T-helper 9 cell (primary cell): ENCODE data around the gene NRXN3.

Experiments
- DNase-seq: peaks from one replicate; pipeline ENCODE4 v3.0.0-alpha.2; 2020

The NRXN3 gene

DNA sequence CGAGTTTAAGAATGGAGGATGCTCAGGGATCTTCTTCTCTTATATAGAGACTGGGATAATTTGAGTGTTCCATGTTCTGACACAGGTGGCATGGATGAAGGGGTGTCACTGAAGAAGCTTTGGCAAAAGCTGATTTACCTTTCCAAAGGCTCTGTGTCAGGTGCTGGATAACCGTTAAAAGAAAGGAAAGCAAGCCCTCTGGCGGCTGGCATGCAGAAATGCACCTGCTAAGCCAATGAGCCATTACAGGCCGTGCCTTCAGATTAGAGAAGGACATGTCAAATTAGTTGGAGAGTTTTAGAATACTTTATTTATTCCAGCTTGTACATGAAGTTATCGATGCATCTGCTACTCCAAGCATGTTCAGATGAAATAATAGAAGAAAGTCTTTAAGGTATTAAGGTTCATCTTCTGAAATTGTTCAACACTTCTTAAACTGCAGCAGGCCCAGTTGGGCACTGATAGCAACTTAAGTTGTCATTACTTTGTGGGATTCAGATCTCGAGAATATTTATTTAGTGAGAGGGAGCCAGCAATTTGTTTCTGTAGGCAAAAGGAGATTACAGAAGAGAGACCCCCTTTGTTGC, 678.2 kb downstream of the NRXN3 start:
- DNase-seq = peak; percentile 1

GRCh38 chr14:78849952-78850351, 679.8 kb downstream of the NRXN3 start:
- no peak for DNase-seq

GRCh38 chr14:78851189-78851588, 681.0 kb downstream of the NRXN3 start:
- DNase-seq = no peak

DNA sequence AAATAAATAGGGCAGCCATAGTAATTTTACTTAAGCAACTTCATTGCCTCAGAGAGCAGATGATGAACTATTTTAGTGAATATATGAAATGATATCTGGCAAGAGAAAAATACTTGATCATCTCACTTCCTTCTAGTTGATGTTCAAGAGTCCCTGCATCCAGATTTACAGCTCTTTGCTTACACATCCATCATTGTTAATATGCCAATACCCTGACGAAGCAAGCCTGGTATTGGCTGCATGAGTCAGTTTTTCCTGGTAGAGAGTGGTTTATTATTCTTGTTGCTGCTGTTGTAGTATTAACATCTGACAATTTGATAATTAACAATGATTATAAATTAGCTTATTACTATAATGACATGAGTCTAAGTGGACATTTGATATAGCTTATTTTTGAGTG, 681.9 kb downstream of the NRXN3 start:
- DNase-seq = no peak

DNA sequence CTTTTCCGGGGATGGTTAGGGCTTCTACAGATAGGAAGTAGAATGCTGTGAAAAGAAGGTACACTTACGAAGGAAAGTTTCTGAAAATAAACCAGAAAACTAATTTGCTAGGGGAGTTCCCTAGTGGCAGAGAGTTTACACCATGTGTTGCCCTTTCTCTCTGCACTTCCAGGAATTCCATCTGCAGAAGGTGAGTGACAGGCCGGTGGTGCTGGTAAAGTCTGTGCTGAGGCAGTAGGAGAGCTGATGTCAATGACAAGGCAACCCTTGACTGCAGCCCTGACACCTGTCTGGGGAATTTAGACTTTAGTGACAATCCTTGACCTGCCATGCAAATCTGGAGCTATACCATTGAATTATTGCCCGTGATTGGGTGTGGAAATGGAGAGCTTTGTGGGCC, 687.8 kb downstream of the NRXN3 start:
- no peak for DNase-seq

GRCh38 chr14:78863143-78863542, 693.0 kb downstream of the NRXN3 start:
- DNase-seq = no peak

DNA sequence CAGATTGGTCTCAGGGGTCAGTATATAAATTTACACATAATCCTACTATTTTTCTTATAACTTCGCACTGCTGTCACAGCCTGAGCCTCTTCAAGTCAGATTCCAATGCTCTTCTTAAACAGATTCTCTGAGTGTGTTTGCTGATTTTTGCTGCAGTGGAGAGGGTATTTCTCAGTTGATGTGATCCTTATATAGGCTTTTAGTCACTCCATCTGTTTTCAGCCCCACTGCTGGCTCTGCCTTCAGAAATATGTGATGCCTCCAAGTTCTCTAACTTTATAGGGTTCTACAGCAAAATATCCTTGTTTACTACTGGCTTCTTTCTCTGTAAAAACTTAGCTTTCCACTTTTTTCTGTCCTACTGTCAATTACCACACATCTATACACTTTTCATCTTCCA, 702.7 kb downstream of the NRXN3 start:
- no peak for DNase-seq

DNA sequence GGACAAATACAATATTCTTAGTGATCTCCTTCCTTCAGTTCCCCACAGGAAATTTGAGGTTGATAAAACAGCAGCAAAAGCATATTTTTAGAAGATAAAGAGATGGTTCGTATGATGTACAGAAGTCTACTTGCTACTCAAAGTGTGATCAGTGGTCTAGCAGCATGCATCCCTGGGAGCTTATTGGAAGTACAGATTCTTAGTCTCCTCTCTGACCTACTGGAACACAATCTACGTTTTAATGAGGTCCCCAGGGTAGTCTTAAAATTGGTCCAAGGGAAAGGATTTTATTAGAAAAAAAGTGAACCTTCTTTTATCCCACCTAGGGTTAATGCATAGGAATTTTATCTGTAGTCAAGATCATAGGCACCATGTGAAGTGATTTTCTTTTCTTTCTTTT, 703.4 kb downstream of the NRXN3 start:
- DNase-seq = no peak

DNA sequence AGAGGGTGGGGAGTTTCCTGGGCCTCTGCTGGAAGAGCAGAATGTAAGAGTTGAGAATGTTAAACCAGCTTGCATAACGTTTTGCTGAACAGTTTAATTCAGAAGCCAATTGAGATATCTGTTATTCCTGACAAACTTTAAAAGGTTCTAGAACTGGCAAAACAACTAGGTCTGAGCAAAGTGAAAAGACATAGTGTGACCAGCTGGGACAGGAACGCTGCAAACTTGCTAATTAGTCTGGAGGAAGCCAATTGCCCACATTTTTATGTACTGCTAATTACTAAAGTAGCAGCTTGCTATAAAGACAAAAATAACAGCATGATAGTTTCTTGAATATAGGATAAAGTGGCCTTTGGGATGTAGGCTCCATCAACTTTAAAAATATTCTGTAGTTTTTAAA, 704.9 kb downstream of the NRXN3 start:
- no peak for DNase-seq

GRCh38 chr14:78885884-78886283, 715.7 kb downstream of the NRXN3 start:
- DNase-seq = no peak

DNA sequence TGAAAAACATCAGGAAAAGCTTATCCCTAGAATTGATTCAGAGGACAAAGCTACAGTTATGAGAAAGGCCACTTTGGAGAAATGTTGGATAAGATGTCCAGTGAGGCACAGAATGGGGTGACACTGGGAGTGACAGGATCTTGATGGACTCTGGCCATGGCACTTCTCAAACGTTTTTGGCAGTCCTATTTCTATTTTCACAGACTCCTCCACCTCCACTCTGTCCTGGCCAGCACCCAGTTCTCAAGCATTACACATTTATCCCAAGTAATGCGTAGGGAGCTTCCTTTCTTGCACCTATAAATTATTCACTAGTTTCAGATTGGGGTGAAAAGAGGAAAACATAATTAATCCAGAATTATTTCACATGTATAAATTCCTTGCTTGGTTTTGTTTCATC, 727.3 kb downstream of the NRXN3 start:
- DNase-seq = no peak

GRCh38 chr14:78902010-78902623, 731.9 kb downstream of the NRXN3 start:
- no peak for DNase-seq

DNA sequence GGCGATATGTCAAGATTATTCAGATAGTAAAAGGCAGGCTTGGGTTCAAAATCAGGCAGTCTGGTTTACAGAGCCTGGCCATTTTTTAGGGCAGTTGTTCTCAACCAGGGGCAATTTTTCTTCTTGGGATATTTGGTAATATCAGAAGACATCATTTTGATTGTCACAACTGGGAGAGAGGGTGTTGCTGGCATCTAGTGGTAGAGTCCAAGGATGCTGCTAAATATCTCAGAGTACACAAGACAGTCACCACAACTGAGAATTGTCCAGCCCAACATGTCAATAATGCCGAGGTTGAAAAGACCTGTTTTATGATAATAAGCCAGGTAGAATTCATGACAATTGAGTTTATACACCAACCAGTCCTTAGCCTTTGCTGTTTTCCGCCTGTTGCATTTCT, 733.9 kb downstream of the NRXN3 start:
- no peak for DNase-seq

GRCh38 chr14:78917462-78917861, 747.3 kb downstream of the NRXN3 start:
- no peak for DNase-seq

DNA sequence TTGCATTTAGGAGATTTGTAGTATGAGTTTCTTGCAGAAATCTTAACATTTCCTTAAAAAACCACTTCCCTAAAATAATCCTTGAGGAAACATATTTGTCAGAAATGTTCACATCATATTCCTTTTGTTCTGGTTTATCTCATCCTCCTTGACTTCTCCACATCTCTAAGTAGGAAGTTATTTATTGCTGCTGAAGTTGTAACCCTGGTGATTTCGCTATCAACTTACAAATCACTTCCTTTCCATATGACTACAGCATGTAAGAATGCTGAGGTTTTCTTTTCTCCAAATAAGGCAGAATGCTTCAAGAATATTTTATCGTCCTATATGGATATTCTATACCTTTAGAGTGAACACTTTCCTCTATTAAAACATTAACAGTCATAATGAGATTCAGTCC, 751.7 kb downstream of the NRXN3 start:
- DNase-seq = no peak

DNA sequence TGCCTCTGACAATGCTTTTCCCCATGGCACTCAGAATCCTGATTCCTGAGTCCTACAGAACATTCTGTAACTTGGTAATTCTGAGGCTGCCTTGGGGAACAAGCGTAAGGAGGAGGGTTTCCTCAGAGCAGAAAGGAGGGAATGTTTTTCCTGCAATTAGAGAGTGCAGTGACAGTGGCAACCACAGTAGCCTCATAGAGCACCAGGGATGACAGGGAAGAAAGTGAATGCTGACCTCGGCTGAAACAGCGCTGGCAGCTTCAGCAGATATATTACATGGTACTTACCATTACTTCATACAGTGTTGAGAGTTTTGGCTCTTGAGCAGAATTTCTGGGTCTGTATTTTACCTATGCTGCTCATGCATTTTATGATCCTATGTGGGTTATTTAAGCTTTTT, 757.1 kb downstream of the NRXN3 start:
- no peak for DNase-seq

DNA sequence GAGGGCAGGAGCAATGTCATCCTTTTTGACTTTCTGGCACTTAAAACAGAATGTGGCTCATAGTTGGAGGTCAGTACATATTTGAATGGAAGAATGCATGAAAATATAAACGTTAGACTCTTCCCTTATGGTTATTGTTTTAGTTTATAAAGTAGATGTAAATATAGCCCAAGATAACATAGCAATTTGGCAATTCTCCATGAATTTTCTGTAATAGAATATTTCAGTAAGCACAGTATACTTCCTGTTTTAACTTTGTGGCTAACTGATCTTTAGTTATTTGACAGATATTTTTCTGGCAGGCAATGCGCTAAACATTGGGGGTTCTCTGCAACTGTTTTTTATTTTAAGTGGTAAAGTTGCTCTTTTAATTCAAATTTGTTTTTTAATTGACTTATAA, 763.0 kb downstream of the NRXN3 start:
- DNase-seq = no peak

GRCh38 chr14:78933948-78934524, 763.9 kb downstream of the NRXN3 start:
- DNase-seq = no peak

DNA sequence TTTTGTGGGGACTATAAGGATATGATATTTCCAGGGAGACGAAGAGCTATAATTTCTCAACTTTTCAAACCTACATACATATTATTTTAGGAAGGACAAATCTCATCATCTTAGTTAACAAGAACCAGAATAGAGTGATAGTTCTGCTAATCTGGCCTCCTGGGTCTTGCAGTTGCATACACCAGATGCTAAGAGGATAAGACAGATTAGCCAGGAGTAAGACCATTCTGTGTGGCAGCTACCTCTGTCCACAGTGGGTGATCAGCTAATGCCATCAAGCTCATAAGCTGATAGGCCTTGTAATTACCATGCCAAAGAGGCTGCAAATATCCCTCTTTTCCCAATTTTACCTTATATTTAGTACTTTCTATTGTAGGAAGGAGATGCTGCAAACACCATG, 776.8 kb downstream of the NRXN3 start:
- no peak for DNase-seq

DNA sequence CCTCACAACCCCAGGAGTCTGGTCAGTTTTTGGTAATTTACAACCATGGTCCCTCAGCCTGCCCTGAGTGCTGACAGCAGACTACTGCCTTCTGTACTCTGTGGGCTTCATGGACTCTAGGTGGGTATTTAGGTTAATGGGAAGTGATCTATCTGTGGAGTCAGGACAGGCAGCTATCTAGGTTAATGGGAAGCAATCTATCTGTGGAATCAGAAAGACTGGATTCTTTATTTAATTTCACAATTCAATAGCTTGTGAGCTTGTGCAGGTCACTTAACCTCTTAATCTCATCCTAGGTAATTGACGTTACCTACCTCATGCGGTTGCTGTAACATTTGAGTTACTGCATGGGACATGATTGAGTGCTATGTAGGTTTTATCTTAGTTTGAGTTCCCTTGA, 777.5 kb downstream of the NRXN3 start:
- DNase-seq = no peak

GRCh38 chr14:78950649-78951048, 780.5 kb downstream of the NRXN3 start:
- DNase-seq = no peak

- no peak for DNase-seq
These were observed 781.4 kb downstream of the NRXN3 start for GRCh38 chr14:78951602-78952001.

GRCh38 chr14:78959674-78960264, 789.6 kb downstream of the NRXN3 start:
- peak; percentile 19 for DNase-seq

DNA sequence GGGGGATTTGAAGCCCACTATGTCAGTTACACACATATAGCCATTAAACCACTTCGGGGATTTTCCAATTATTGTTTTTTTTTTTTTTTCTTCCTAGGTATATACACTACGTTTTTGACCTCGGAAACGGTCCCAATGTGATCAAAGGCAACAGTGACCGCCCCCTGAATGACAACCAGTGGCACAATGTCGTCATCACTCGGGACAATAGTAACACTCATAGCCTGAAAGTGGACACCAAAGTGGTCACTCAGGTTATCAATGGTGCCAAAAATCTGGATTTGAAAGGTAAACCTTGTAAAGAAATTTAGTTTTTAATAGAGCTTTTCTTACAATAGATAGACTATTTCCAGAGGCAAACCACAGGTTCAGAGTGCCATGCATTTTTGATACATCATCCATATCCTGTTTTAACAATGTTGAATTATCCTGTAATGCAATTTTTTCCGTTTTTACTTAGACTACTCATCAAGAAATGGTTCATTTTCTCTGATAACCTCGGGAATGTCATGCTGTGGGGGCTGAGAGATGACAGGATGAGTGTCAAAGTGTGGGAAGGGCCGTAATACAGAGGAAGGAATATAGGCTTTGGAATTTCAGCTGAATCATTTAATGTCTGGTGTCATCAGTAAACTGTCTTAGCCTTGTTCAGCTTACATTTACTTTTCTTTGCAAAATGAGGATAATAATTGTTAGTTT, 797.1 kb downstream of the NRXN3 start:
- DNase-seq = no peak
